ENCODE results near the gene HDAC4. TPM values are rescaled to one million over a fixed set of nuclear protein-coding genes. Genes with fewer than 3 reads are reported as not detected.

Gene HDAC4
- total RNA-seq, 1 donor from 2014 or later = 39.0 TPM

DNA sequence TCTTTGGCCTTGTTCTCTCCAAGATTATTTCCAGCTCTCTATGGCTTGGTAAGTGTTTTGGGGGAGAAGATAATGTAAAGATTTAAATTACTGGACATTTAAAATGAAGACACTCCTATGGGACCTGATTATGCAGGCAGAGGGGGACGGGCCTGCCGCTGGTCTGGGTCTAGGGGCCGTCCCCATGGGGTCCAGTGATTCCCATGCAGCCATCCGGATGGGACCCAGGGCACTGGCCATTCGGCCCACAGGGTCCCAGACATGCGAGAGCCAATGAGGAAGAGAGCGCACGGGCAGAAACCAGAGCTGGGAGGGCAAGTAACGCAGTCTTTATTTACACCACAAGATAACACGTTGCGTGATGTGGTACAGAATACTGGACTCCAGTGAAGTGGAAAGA lies 353.0 kb downstream of the HDAC4 start:
- no peak overlapping the region for H3K4me3 Mint-ChIP-seq
- no peak overlapping the region for H3K27ac Mint-ChIP-seq
- TF ChIP-seq, protein P1, sequence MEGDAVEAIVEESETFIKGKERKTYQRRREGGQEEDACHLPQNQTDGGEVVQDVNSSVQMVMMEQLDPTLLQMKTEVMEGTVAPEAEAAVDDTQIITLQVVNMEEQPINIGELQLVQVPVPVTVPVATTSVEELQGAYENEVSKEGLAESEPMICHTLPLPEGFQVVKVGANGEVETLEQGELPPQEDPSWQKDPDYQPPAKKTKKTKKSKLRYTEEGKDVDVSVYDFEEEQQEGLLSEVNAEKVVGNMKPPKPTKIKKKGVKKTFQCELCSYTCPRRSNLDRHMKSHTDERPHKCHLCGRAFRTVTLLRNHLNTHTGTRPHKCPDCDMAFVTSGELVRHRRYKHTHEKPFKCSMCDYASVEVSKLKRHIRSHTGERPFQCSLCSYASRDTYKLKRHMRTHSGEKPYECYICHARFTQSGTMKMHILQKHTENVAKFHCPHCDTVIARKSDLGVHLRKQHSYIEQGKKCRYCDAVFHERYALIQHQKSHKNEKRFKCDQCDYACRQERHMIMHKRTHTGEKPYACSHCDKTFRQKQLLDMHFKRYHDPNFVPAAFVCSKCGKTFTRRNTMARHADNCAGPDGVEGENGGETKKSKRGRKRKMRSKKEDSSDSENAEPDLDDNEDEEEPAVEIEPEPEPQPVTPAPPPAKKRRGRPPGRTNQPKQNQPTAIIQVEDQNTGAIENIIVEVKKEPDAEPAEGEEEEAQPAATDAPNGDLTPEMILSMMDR (conservative IDR thresholded peaks at IDR 0.05) = no peak
- H3K36me3 Mint-ChIP-seq = peaks cover 1% of the 10 kb centered on the region
- DNase-seq (ENCODE audit: extremely low spot score, unreplicated experiment) = no peak
- peaks cover 2% of the 10 kb centered on the region for H3K27me3 Mint-ChIP-seq
- peaks cover 9% of the 10 kb centered on the region for H3K4me1 Mint-ChIP-seq (ENCODE audit: unreplicated experiment)
- no peaks in the 10 kb centered on the region for H3K9me3 Mint-ChIP-seq

DNA sequence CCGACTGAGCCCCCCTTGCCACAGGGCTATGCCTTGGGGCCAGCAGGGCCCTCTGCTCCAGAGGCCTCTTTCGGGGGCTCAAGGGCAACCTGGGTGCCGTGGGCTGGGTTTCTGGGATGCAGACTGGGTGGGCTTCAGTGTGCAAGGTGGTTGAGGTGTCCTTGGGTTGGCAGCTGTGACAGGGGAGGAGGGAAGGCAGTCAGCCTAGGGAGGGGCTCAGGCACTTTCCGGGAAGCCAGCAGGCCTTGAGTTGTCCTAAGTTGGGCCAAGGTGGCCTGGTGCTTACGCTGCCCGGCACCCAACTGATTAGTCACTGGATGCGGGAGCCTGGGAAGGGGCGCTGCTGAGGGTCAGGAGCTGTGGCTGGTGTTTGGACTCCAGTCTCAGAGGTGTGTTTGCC lies 353.4 kb downstream of the HDAC4 start:
- peaks cover 9% of the 10 kb centered on the region for H3K4me1 Mint-ChIP-seq (ENCODE audit: unreplicated experiment)
- H3K27me3 Mint-ChIP-seq = peaks cover 4% of the 10 kb centered on the region
- TF ChIP-seq, protein P1 (conservative IDR thresholded peaks at IDR 0.05) = no peak
- no peak for DNase-seq (ENCODE audit: extremely low spot score, unreplicated experiment)
- H3K36me3 Mint-ChIP-seq = no peaks in the 10 kb centered on the region
- H3K27ac Mint-ChIP-seq = no peak overlapping the region
- no peaks in the 10 kb centered on the region for H3K9me3 Mint-ChIP-seq
- no peak overlapping the region for H3K4me3 Mint-ChIP-seq

DNA sequence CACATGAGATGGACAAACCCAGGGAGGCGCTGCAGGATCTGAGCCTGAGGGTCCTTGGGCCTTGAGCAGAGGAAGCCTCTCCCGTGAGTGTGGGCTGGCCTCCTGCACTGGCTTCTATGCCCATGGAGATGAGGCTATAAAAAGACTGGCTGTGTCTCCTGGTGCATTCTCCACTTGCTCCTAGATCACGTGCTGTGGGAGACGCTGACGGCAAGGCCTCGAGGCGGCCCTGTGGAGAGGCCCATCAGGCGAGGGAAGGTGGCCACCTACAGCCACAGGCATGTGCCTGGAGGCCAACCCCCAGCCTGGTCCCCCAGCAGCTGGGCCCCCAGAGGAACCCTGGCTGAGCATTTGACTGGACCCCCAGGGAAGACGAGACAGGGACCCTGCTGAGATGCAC lies 354.0 kb downstream of the HDAC4 start:
- Mint-ChIP-seq H3K27me3 (peaks cover 9% of the 10 kb centered on the region), H3K27ac (no peak overlapping the region), H3K36me3 (no peaks in the 10 kb centered on the region), H3K9me3 (no peaks in the 10 kb centered on the region), H3K4me3 (no peak overlapping the region), H3K4me1 (ENCODE audit: unreplicated experiment) (peaks cover 12% of the 10 kb centered on the region)
- TF ChIP-seq, protein P1 (conservative IDR thresholded peaks at IDR 0.05) = no peak
- no peak for DNase-seq (ENCODE audit: extremely low spot score, unreplicated experiment)

DNA sequence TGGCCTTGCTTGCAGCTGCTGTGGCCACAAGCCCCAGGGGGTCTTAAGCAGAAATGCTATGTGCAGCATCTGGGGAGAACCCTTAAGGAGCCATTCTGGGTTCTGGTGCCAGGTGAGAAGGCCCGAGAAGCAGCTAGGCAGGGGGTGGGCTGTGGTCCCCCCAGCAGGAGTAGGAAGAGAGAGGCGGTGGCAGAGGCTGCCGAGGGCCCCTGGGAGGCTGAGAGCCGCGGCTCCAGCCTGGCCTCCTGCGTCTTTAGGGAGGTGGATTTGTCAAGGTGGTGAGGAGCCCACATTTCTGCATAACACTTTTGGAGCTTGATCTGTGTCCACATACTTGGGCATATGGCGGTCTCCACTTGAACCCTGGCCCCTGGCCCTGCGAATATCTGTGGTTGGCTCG lies 356.5 kb downstream of the HDAC4 start:
- Mint-ChIP-seq H3K36me3 (no peaks in the 10 kb centered on the region), H3K9me3 (no peaks in the 10 kb centered on the region), H3K27me3 (peaks cover 10% of the 10 kb centered on the region), H3K4me1 (ENCODE audit: unreplicated experiment) (peaks cover 14% of the 10 kb centered on the region), H3K4me3 (no peak overlapping the region), H3K27ac (no peak overlapping the region)
- TF ChIP-seq, protein P1 (conservative IDR thresholded peaks at IDR 0.05) = no peak
- no peak for DNase-seq (ENCODE audit: extremely low spot score, unreplicated experiment)

DNA sequence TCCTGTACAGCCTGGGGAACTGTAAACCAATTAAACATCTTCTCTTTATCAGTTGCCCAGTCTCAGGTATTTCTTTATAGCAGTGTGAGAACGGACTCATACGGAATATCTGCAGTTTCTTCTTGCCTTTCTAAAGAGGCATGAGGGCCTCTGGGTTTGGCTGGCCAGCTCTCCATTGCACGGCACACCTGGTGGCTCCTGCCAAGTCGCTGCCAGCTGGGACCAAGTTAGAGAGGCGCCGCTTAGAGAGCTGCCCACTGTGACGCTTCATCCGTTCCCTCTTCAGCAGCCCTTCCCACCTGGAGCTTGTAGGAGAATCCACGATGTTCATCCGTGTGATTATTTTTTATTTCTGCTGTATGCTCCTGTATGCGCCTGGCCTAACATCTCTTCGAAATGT lies 357.5 kb downstream of the HDAC4 start:
- no peaks in the 10 kb centered on the region for H3K36me3 Mint-ChIP-seq
- TF ChIP-seq, protein P1 (conservative IDR thresholded peaks at IDR 0.05) = no peak
- H3K9me3 Mint-ChIP-seq = no peaks in the 10 kb centered on the region
- peak overlapping the region; percentile 2 for H3K27ac Mint-ChIP-seq
- peaks cover 10% of the 10 kb centered on the region for H3K4me1 Mint-ChIP-seq (ENCODE audit: unreplicated experiment)
- no peak for DNase-seq (ENCODE audit: extremely low spot score, unreplicated experiment)
- no peak overlapping the region for H3K4me3 Mint-ChIP-seq
- peaks cover 10% of the 10 kb centered on the region for H3K27me3 Mint-ChIP-seq

Measured in type B pancreatic cell (in vitro differentiated cells).